Panc1 (cell line): ENCODE data around the gene ARMC3. TPM values are rescaled to one million over a fixed set of nuclear protein-coding genes. Genes with fewer than 3 reads are reported as not detected.

Experiments
- ATAC-seq: fragments of 200-7000 bp; cut with Tn5 transposase; 2 replicates; pipeline ENCODE4 v1.9.1; 2020; ENCODE audit warnings: mild to moderate bottlenecking, moderate library complexity
- BruUV-seq: library from RNA; stranded (reverse); fragments of 400-500 nt; replicated peaks from 2 replicates; lab custom pipeline; 2021; lab: Mats Ljungman, UMichigan
- CTCF ChIA-PET: fragments of 300-600 bp; sonication (Branson Sonifier 250); formaldehyde crosslinking; loops from one replicate; lab custom pipeline; 2022; ENCODE audit warnings: antibody characterized with exemption; lab: Charles Lee
- POLR2A ChIA-PET: fragments of 300-600 bp; sonication (Branson Sonifier 250); formaldehyde crosslinking; loops from one replicate; lab custom pipeline; 2022; ENCODE audit warnings: antibody characterized with exemption; lab: Charles Lee
- DNase-seq: peaks from one replicate; pipeline ENCODE4 v3.0.0-alpha.2; 2010; ENCODE audit warnings: low read depth, low spot score
- H3K27ac ChIP-seq: 2 replicates; pipeline ENCODE4 v1.5.1; 2011; ENCODE audit warnings: mild to moderate bottlenecking, low read length, inconsistent platforms
- H3K27me3 ChIP-seq: fragments of 200-500 bp; sonication (Bioruptor generic); 2 replicates; pipeline ENCODE4 v1.6.0; 2014; ENCODE audit warnings: low read length, inconsistent platforms; ENCODE audit not compliant: control insufficient read depth, insufficient read depth
- H3K36me3 ChIP-seq: fragments of 200-500 bp; sonication (Bioruptor generic); 2 replicates; pipeline ENCODE4 v1.5.1; 2014; ENCODE audit warnings: inconsistent platforms, mild to moderate bottlenecking, low read length, moderate library complexity; ENCODE audit not compliant: control insufficient read depth, insufficient read depth
- H3K4me1 ChIP-seq: 2 replicates; pipeline ENCODE4 v1.5.1; 2011; ENCODE audit warnings: inconsistent platforms, mild to moderate bottlenecking, low read length, moderate library complexity; ENCODE audit not compliant: control insufficient read depth, insufficient read depth
- H3K4me3 ChIP-seq, 2 experiments: 2 replicates each; pipeline ENCODE4 v1.5.1; 2011 to 2012; ENCODE audit warnings: low read depth in 2 of 2, low read length in 2 of 2, mild to moderate bottlenecking in 2 of 2, inconsistent platforms in 1 of 2, moderate library complexity in 1 of 2
- H3K9me3 ChIP-seq: fragments of 200-500 bp; sonication (Bioruptor generic); 2 replicates; pipeline ENCODE4 v1.5.1; 2014; ENCODE audit warnings: low read depth, mild to moderate bottlenecking, inconsistent platforms, low read length, moderate library complexity; ENCODE audit not compliant: control insufficient read depth, insufficient read depth
- POLR2AphosphoS5 ChIP-seq: IDR thresholded peaks from 2 replicates; pipeline ENCODE4 v1.6.1; 2012; ENCODE audit warnings: mild to moderate bottlenecking, low read depth, low read length, moderate library complexity
- SIN3A ChIP-seq: IDR thresholded peaks from 2 replicates; pipeline ENCODE4 v1.6.1; 2012; ENCODE audit warnings: low read depth, mild to moderate bottlenecking, low read length, moderate library complexity, borderline replicate concordance; ENCODE audit not compliant: insufficient read depth
- TCF7L2 ChIP-seq: IDR thresholded peaks from 2 replicates; pipeline ENCODE4 v1.6.1; 2011; ENCODE audit warnings: mild to moderate bottlenecking, low read depth, low read length, inconsistent platforms
- in situ Hi-C: cut with HindIII; loops from 2 replicates; pipeline ENCODE4 v1.10.0; 2016; ENCODE audit warnings: low sequenced_read_pairs, low pct_unique_long_range_greater_than_20kb
- intact Hi-C: fragments of 100-400 bp; cut with micrococcal nuclease; formaldehyde crosslinking; loops from one replicate; pipeline ENCODE4 v1.10.0; 2022; ENCODE audit not compliant: unreplicated experiment
- total RNA-seq: library from RNA; stranded (reverse); gene quantifications from one replicate; pipeline ENCODE4 v1.2.1, GENCODE V29; 2021; ENCODE audit not compliant: unreplicated experiment
- TF ChIP-seq, protein P1 (sequence below): fragments of 450-650 bp; IDR thresholded peaks from 2 replicates; pipeline ENCODE4 v1.5.1; 2017; ENCODE audit warnings: mild to moderate bottlenecking
- TF ChIP-seq, protein P2 (sequence below), 2 experiments: IDR thresholded peaks; 2 replicates each; pipeline ENCODE4 v1.6.1; 2011 to 2012; ENCODE audit warnings: low read depth in 2 of 2, control low read depth in 1 of 2, low read length in 1 of 2, mild to moderate bottlenecking in 1 of 2, moderate library complexity in 1 of 2; ENCODE audit not compliant: insufficient read depth in 1 of 2

Gene ARMC3
- total RNA-seq, 1 experiment from 2014 or later, result 1.0 TPM

DNA sequence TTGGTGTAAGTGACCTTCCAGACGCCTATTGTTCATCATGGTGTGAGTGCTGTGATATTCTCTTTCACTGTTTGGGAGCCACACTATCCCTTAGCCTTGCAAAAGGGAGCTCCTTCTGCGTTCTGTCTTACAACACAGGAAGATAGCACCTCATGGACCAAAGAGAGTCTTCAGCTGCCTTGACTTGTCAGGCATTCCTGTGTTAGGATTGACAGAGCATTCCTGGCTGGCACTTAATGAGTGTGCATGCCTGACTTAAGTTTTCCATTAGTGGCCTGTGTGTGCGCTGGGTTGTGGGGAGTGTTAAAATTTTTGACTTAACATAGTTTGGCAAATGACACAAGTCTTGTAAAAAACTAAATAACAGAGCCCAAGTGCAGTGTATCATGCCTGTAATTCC lies 145.7 kb downstream of the ARMC3 start:
- no peak for DNase-seq
- H3K27ac ChIP-seq, result no peak overlapping the region
- no peaks in the 10 kb centered on the region for H3K4me1 ChIP-seq
- no peak overlapping the region for H3K4me3 ChIP-seq
- no peak for ATAC-seq
- ChIA-PET CTCF (no interaction called here), POLR2A (no interaction called here)
- BruUV-seq, result no TSS peak
- H3K9me3 ChIP-seq, result no peaks in the 10 kb centered on the region
- intact Hi-C loops, result no loop called here
- TF ChIP-seq SIN3A, result no peak
- TF ChIP-seq TCF7L2, result no peak
- TF ChIP-seq, protein P1, sequence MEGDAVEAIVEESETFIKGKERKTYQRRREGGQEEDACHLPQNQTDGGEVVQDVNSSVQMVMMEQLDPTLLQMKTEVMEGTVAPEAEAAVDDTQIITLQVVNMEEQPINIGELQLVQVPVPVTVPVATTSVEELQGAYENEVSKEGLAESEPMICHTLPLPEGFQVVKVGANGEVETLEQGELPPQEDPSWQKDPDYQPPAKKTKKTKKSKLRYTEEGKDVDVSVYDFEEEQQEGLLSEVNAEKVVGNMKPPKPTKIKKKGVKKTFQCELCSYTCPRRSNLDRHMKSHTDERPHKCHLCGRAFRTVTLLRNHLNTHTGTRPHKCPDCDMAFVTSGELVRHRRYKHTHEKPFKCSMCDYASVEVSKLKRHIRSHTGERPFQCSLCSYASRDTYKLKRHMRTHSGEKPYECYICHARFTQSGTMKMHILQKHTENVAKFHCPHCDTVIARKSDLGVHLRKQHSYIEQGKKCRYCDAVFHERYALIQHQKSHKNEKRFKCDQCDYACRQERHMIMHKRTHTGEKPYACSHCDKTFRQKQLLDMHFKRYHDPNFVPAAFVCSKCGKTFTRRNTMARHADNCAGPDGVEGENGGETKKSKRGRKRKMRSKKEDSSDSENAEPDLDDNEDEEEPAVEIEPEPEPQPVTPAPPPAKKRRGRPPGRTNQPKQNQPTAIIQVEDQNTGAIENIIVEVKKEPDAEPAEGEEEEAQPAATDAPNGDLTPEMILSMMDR, result no peak
- TF ChIP-seq, protein P2, sequence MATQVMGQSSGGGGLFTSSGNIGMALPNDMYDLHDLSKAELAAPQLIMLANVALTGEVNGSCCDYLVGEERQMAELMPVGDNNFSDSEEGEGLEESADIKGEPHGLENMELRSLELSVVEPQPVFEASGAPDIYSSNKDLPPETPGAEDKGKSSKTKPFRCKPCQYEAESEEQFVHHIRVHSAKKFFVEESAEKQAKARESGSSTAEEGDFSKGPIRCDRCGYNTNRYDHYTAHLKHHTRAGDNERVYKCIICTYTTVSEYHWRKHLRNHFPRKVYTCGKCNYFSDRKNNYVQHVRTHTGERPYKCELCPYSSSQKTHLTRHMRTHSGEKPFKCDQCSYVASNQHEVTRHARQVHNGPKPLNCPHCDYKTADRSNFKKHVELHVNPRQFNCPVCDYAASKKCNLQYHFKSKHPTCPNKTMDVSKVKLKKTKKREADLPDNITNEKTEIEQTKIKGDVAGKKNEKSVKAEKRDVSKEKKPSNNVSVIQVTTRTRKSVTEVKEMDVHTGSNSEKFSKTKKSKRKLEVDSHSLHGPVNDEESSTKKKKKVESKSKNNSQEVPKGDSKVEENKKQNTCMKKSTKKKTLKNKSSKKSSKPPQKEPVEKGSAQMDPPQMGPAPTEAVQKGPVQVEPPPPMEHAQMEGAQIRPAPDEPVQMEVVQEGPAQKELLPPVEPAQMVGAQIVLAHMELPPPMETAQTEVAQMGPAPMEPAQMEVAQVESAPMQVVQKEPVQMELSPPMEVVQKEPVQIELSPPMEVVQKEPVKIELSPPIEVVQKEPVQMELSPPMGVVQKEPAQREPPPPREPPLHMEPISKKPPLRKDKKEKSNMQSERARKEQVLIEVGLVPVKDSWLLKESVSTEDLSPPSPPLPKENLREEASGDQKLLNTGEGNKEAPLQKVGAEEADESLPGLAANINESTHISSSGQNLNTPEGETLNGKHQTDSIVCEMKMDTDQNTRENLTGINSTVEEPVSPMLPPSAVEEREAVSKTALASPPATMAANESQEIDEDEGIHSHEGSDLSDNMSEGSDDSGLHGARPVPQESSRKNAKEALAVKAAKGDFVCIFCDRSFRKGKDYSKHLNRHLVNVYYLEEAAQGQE (IDR thresholded peaks at IDR 0.05; ENCODE audit: insufficient read depth in 1 of 2, low read depth in 2 of 2, low read length in 1 of 2), result no peak
- TF ChIP-seq POLR2AphosphoS5, result no peak
- H3K36me3 ChIP-seq, result no peaks in the 10 kb centered on the region
- H3K27me3 ChIP-seq, result no peaks in the 10 kb centered on the region; the same call in 1 of the 2 replicates
- in situ Hi-C loops, result no loop called here

DNA sequence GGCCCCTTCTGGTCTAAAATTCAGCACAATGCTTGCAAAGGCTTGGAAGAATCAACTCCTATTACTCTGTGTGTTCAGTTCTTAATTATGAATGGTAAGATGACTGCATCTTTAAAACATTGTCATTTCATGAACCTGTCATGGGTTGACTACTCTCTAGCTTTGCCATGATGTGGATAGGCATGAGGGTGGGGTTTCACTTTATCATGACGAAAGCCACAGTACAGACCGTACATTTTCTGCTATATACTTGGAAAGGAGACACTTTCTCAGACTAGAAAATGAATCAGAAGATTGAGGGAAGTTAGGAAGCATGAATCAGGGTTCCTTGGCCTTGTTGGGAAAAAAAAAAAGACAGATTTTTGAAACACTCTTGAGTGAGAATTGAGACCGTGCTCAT lies 147.8 kb downstream of the ARMC3 start:
- H3K4me3 ChIP-seq, result no peak overlapping the region
- peaks cover 1% of the 10 kb centered on the region for H3K27me3 ChIP-seq
- ChIA-PET POLR2A (interaction anchor here (0.7 kb wide), 1 partner anchor 42 kb away, joined by 6 read pairs; no protein-coding TSS in a partner anchor), CTCF (no interaction called here)
- intact Hi-C loops, result no loop called here
- H3K4me1 ChIP-seq, result no peaks in the 10 kb centered on the region
- TF ChIP-seq, protein P2 (IDR thresholded peaks at IDR 0.05; ENCODE audit: insufficient read depth in 1 of 2, low read depth in 2 of 2, low read length in 1 of 2), result no peak
- TF ChIP-seq POLR2AphosphoS5, result no peak
- TF ChIP-seq, protein P1, result no peak
- TF ChIP-seq TCF7L2, result no peak
- no peak for TF ChIP-seq SIN3A
- DNase-seq (no peak), ATAC-seq (no peak)
- no peaks in the 10 kb centered on the region for H3K36me3 ChIP-seq
- H3K27ac ChIP-seq, result no peak overlapping the region
- in situ Hi-C loops, result no loop called here
- H3K9me3 ChIP-seq, result no peaks in the 10 kb centered on the region
- no TSS peak for BruUV-seq
